HepG2 (cell line): ENCODE data around the gene COX4I2. TPM values are rescaled to one million over a fixed set of nuclear protein-coding genes. Genes with fewer than 3 reads are reported as not detected.

Experiments used
- CENPX ChIP-seq: sonication (generic); formaldehyde crosslinking; IDR thresholded peaks from 2 replicates; pipeline ENCODE4 v1.9.0; 2021; ENCODE audit warnings: mild to moderate bottlenecking, missing genetic modification reagents, moderate library complexity
- GTF3A ChIP-seq: sonication (generic); formaldehyde crosslinking; conservative IDR thresholded peaks from 2 replicates; pipeline ENCODE4 v1.4.0; 2020; ENCODE audit warnings: mild to moderate bottlenecking, missing genetic modification reagents
- HMG20B ChIP-seq: conservative IDR thresholded peaks from 2 replicates; pipeline ENCODE4 v1.6.1; 2016; ENCODE audit warnings: missing genetic modification reagents, missing compliant biosample characterization
- HNRNPL ChIP-seq: fragments of 200-400 bp; formaldehyde crosslinking; IDR thresholded peaks from 2 replicates; pipeline ENCODE4 v1.6.1; 2017; ENCODE audit warnings: mild to moderate bottlenecking, low read depth, low read length
- KLF11 ChIP-seq: IDR thresholded peaks from 2 replicates; pipeline ENCODE4 v1.6.1; 2016; ENCODE audit warnings: missing compliant biosample characterization
- SNAPC2 ChIP-seq: sonication (generic); formaldehyde crosslinking; IDR thresholded peaks from 2 replicates; pipeline ENCODE4 v1.8.1; 2022; ENCODE audit warnings: mild to moderate bottlenecking, missing genetic modification reagents
- TARDBP ChIP-seq: sonication (generic); formaldehyde crosslinking; IDR thresholded peaks from 2 replicates; pipeline ENCODE4 v1.8.0; 2022; ENCODE audit warnings: mild to moderate bottlenecking, missing genetic modification reagents
- ZC3H4 ChIP-seq: sonication (generic); formaldehyde crosslinking; IDR thresholded peaks from 2 replicates; pipeline ENCODE4 v1.4.0; 2020; ENCODE audit warnings: missing genetic modification reagents, borderline replicate concordance
- ZNF143 ChIP-seq: sonication (generic); formaldehyde crosslinking; IDR thresholded peaks from 2 replicates; pipeline ENCODE4 v1.4.0; 2020; ENCODE audit warnings: missing genetic modification reagents
- ZNF343 ChIP-seq: sonication (generic); formaldehyde crosslinking; IDR thresholded peaks from 2 replicates; pipeline ENCODE4 v1.4.0; 2020; ENCODE audit warnings: mild to moderate bottlenecking, missing genetic modification reagents
- ZNF460 ChIP-seq: sonication (generic); formaldehyde crosslinking; IDR thresholded peaks from 2 replicates; pipeline ENCODE4 v1.5.1; 2020; ENCODE audit warnings: missing genetic modification reagents, mild to moderate bottlenecking, borderline replicate concordance
- ZNF468 ChIP-seq: sonication (generic); formaldehyde crosslinking; IDR thresholded peaks from 2 replicates; pipeline ENCODE4 v1.8.0; 2022; ENCODE audit warnings: mild to moderate bottlenecking, moderate library complexity, missing genetic modification reagents
- ZNF720 ChIP-seq: sonication (generic); formaldehyde crosslinking; IDR thresholded peaks from 2 replicates; pipeline ENCODE4 v1.4.0; 2020; ENCODE audit warnings: missing genetic modification reagents
- ZNF878 ChIP-seq: sonication (generic); formaldehyde crosslinking; IDR thresholded peaks from 2 replicates; pipeline ENCODE4 v1.8.1; 2023; ENCODE audit warnings: mild to moderate bottlenecking, missing genetic modification reagents, moderate library complexity
- polyA plus RNA-seq, 8 experiments: library from polyadenylated mRNA; depleted of rRNA in 3 of 8; stranded (reverse) in 7 of 8; unstranded in 1 of 8; fragments of >200 nt; fragmentation: Illumina TruSeq in 4 of 8; extraction: Trizol in 4 of 8; gene quantifications; 2 replicates each; pipeline versions ENCODE4 v1.2.1 to v1.2.3, GENCODE V29; 2011 to 2016; ENCODE audit warnings: low read depth in 4 of 8, missing spikeins in 1 of 8, mixed read lengths in 1 of 8; ENCODE audit not compliant: insufficient read depth in 1 of 8
- total RNA-seq, 5 experiments: library from RNA; depleted of rRNA; stranded (reverse); fragments of >200 nt; fragmentation: Illumina TruSeq; extraction: Trizol; gene quantifications; 2 replicates each; pipeline ENCODE4 v1.2.3, GENCODE V29; 2016; ENCODE audit warnings: low read depth in 1 of 5
- TF ChIP-seq, protein P1 (sequence below): sonication (generic); formaldehyde crosslinking; IDR thresholded peaks from 2 replicates; pipeline ENCODE4 v1.5.0; 2020; ENCODE audit warnings: mild to moderate bottlenecking, missing genetic modification reagents, borderline replicate concordance
- TF ChIP-seq, protein P2 (sequence below): IDR thresholded peaks from 2 replicates; pipeline ENCODE4 v1.4.0; 2020; ENCODE audit warnings: mild to moderate bottlenecking, missing genetic modification reagents
- TF ChIP-seq, protein P3 (sequence below): sonication (generic); formaldehyde crosslinking; IDR thresholded peaks from 2 replicates; pipeline ENCODE4 v1.5.0; 2020; ENCODE audit warnings: missing genetic modification reagents, mild to moderate bottlenecking, borderline replicate concordance
- TF ChIP-seq, protein P4 (sequence below): IDR thresholded peaks from 2 replicates; pipeline ENCODE4 v1.6.1; 2016
- TF ChIP-seq, protein P5 (sequence below): sonication (generic); formaldehyde crosslinking; conservative IDR thresholded peaks from 2 replicates; pipeline ENCODE4 v1.4.0; 2020; ENCODE audit warnings: missing genetic modification reagents

COX4I2 gene
- total and polyA plus RNA-seq, 2 of the 13 experiments (the other 11 are each of a cell fraction or from before 2014, with no cell fraction given) = 1.1 TPM; not detected in 1

DNA sequence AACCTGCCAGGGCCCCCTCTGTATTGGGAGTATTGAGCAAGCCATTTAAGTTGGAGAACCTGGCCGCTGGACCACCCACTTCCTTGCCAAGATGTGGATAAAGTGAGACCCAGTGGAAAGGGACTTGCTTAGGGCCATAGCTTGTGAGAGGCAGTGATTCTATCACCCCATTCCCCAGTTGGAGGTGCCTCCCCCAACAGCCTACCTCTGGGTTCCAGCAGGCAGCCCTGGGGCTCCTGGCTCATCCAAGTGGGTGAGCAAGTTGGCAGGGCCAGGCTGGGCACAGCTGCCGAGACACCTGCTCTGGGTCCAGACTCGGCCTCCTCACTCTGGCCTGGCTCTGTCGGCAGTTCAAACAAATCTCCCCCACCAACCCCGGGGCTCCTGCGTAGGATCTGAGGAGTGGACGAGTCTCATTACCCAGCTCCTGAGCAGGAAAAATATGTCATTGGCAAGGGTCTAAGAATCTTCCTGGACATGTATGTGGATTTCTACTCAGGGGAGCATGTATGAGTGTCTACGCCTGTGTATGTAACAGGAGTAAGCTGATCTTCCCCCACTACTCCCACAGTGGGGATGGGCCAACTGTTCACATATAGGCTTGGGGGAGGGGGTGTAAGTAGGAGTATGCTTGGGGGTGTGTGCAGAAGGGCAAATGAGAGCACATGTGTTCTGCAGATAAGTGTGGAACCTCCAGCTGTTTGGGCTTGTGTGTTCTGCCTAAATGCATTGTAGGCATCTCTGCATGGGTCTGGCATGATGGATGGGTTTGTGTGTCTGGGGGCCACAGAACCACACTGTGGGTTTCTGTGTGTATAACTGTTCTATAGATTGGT is 30.7 kb upstream of the COX4I2 start (continued):
- TF ChIP-seq, protein P1, sequence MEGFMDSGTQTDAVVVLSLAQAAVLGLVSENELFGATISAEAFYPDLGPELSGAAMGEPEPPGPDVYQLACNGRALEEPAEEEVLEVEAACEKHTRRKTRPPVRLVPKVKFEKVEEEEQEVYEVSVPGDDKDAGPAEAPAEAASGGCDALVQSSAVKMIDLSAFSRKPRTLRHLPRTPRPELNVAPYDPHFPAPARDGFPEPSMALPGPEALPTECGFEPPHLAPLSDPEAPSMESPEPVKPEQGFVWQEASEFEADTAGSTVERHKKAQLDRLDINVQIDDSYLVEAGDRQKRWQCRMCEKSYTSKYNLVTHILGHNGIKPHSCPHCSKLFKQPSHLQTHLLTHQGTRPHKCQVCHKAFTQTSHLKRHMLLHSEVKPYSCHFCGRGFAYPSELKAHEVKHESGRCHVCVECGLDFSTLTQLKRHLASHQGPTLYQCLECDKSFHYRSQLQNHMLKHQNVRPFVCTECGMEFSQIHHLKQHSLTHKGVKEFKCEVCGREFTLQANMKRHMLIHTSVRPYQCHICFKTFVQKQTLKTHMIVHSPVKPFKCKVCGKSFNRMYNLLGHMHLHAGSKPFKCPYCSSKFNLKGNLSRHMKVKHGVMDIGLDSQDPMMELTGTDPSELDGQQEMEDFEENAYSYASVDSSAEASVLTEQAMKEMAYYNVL (CRISPR knock-in tag) = peak; percentile 94
- peak; percentile 81; the same call in 1 of the 2 replicates for TF ChIP-seq ZNF343 (CRISPR knock-in tag)
- no peak for TF ChIP-seq ZNF460 (CRISPR knock-in tag)
- peak; percentile 97 for TF ChIP-seq ZC3H4 (CRISPR knock-in tag)
- TF ChIP-seq, protein P2, sequence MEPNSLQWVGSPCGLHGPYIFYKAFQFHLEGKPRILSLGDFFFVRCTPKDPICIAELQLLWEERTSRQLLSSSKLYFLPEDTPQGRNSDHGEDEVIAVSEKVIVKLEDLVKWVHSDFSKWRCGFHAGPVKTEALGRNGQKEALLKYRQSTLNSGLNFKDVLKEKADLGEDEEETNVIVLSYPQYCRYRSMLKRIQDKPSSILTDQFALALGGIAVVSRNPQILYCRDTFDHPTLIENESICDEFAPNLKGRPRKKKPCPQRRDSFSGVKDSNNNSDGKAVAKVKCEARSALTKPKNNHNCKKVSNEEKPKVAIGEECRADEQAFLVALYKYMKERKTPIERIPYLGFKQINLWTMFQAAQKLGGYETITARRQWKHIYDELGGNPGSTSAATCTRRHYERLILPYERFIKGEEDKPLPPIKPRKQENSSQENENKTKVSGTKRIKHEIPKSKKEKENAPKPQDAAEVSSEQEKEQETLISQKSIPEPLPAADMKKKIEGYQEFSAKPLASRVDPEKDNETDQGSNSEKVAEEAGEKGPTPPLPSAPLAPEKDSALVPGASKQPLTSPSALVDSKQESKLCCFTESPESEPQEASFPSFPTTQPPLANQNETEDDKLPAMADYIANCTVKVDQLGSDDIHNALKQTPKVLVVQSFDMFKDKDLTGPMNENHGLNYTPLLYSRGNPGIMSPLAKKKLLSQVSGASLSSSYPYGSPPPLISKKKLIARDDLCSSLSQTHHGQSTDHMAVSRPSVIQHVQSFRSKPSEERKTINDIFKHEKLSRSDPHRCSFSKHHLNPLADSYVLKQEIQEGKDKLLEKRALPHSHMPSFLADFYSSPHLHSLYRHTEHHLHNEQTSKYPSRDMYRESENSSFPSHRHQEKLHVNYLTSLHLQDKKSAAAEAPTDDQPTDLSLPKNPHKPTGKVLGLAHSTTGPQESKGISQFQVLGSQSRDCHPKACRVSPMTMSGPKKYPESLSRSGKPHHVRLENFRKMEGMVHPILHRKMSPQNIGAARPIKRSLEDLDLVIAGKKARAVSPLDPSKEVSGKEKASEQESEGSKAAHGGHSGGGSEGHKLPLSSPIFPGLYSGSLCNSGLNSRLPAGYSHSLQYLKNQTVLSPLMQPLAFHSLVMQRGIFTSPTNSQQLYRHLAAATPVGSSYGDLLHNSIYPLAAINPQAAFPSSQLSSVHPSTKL (CRISPR knock-in tag) = peak; percentile 39; the same call in 1 of the 2 replicates
- TF ChIP-seq ZNF143 (CRISPR knock-in tag) = peak; percentile 54; the same call in 1 of the 2 replicates
- TF ChIP-seq HNRNPL = peak; percentile 98
- no peak; the same call in 1 of the 2 replicates for TF ChIP-seq ZNF720 (CRISPR knock-in tag)
- TF ChIP-seq, protein P3, sequence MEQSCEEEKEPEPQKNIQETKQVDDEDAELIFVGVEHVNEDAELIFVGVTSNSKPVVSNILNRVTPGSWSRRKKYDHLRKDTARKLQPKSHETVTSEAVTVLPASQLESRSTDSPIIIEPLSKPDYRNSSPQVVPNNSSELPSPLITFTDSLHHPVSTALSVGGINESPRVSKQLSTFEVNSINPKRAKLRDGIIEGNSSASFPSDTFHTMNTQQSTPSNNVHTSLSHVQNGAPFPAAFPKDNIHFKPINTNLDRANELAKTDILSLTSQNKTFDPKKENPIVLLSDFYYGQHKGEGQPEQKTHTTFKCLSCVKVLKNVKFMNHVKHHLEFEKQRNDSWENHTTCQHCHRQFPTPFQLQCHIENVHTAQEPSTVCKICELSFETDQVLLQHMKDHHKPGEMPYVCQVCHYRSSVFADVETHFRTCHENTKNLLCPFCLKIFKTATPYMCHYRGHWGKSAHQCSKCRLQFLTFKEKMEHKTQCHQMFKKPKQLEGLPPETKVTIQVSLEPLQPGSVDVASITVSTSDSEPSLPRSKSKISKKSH (CRISPR knock-in tag) = no peak
- TF ChIP-seq HMG20B (CRISPR knock-in tag) = peak; percentile 41; the same call in 1 of the 2 replicates
- TF ChIP-seq, protein P4, sequence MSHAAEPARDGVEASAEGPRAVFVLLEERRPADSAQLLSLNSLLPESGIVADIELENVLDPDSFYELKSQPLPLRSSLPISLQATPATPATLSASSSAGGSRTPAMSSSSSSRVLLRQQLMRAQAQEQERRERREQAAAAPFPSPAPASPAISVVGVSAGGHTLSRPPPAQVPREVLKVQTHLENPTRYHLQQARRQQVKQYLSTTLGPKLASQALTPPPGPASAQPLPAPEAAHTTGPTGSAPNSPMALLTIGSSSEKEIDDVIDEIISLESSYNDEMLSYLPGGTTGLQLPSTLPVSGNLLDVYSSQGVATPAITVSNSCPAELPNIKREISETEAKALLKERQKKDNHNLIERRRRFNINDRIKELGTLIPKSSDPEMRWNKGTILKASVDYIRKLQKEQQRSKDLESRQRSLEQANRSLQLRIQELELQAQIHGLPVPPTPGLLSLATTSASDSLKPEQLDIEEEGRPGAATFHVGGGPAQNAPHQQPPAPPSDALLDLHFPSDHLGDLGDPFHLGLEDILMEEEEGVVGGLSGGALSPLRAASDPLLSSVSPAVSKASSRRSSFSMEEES (CRISPR knock-in tag) = peak; percentile 67; the same call in 1 of the 2 replicates
- TF ChIP-seq ZNF878 (CRISPR knock-in tag) = peak; percentile 86
- TF ChIP-seq SNAPC2 (CRISPR knock-in tag) = peak; percentile 65
- TF ChIP-seq, protein P5, sequence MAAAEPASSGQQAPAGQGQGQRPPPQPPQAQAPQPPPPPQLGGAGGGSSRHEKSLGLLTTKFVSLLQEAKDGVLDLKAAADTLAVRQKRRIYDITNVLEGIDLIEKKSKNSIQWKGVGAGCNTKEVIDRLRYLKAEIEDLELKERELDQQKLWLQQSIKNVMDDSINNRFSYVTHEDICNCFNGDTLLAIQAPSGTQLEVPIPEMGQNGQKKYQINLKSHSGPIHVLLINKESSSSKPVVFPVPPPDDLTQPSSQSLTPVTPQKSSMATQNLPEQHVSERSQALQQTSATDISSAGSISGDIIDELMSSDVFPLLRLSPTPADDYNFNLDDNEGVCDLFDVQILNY (CRISPR knock-in tag) = 0 out of 2 replicates have a peak, but pooled peaks have one; percentile 6
- TF ChIP-seq KLF11 (CRISPR knock-in tag) = peak; percentile 87; the same call in 1 of the 2 replicates
- TF ChIP-seq CENPX (CRISPR knock-in tag) = no peak
- no peak for TF ChIP-seq GTF3A (CRISPR knock-in tag)
- peak; percentile 84; the same call in 1 of the 2 replicates for TF ChIP-seq ZNF468 (CRISPR knock-in tag)
- peak; percentile 93 for TF ChIP-seq TARDBP (CRISPR knock-in tag)
